CD14-positive monocyte (primary cell): ENCODE measurements around the gene PSMC5. TPM values are rescaled to one million over a fixed set of nuclear protein-coding genes. Genes with fewer than 3 reads are reported as not detected.

Experiments
- DNase-seq, 3 donors: peaks; one replicate each; pipeline ENCODE4 v3.0.0-alpha.2; 2011 to 2022
- H2AFZ ChIP-seq: 2 replicates; pipeline ENCODE4 v1.6.0; 2012; ENCODE audit warnings: mild to moderate bottlenecking, low read depth, low read length, inconsistent platforms; ENCODE audit not compliant: insufficient read depth, poor library complexity, severe bottlenecking
- H3K27ac ChIP-seq, 2 donors: 1 replicate in 1 of 2; 2 replicates in 1 of 2; pipeline ENCODE4 v1.5.1; 2012 to 2013; ENCODE audit warnings: low read length in 2 of 2, control low read depth in 1 of 2, inconsistent platforms in 1 of 2, low read depth in 1 of 2, mild to moderate bottlenecking in 1 of 2
- H3K27me3 ChIP-seq, 2 donors: one replicate each; pipeline versions ENCODE4 v1.6.0 to v1.6.1; 2011 to 2013; ENCODE audit warnings: low read length in 2 of 2; ENCODE audit not compliant: control insufficient read depth in 2 of 2, insufficient read depth in 2 of 2
- H3K36me3 ChIP-seq, 2 donors: replicated peaks in 1 of 2; 1 replicate in 1 of 2; 2 replicates in 1 of 2; pipeline versions ENCODE4 v1.5.1 to v1.6.1; 2012 to 2013; ENCODE audit warnings: low read length in 2 of 2, control low read depth in 1 of 2, inconsistent platforms in 1 of 2, mild to moderate bottlenecking in 1 of 2; ENCODE audit not compliant: insufficient read depth in 2 of 2, control insufficient read depth in 1 of 2
- H3K4me1 ChIP-seq, 2 donors: 1 replicate in 1 of 2; 2 replicates in 1 of 2; pipeline versions ENCODE4 v1.5.1 to v1.6.1; 2012 to 2013; ENCODE audit warnings: low read length in 2 of 2, control low read depth in 1 of 2, inconsistent platforms in 1 of 2, mild to moderate bottlenecking in 1 of 2, moderate library complexity in 1 of 2; ENCODE audit not compliant: insufficient read depth in 2 of 2, control insufficient read depth in 1 of 2
- H3K4me2 ChIP-seq: replicated peaks from 2 replicates; pipeline ENCODE3; 2012; ENCODE audit warnings: low read length, moderate library complexity, mild to moderate bottlenecking; ENCODE audit not compliant: poor library complexity, severe bottlenecking; ENCODE audit errors: extremely low read depth
- H3K4me3 ChIP-seq, 3 experiments: fragments of 200-600 bp in 1 of 3; sonication (generic) in 1 of 3; replicated peaks in 1 of 3; 1 replicate in 2 of 3; 2 replicates in 1 of 3; pipeline ENCODE4 v1.5.1; 2011 to 2013; ENCODE audit warnings: low read length in 3 of 3, mild to moderate bottlenecking in 3 of 3, control low read depth in 2 of 3, low read depth in 2 of 3, inconsistent platforms in 1 of 3, moderate library complexity in 1 of 3
- H3K79me2 ChIP-seq: 2 replicates; pipeline ENCODE4 v1.6.0; 2012; ENCODE audit warnings: mild to moderate bottlenecking, control low read depth, inconsistent platforms, low read length, moderate library complexity; ENCODE audit not compliant: insufficient read depth
- H3K9ac ChIP-seq: 2 replicates; pipeline ENCODE4 v1.6.0; 2017; ENCODE audit warnings: low read length, mild to moderate bottlenecking; ENCODE audit not compliant: insufficient read depth, poor library complexity, severe bottlenecking
- H3K9me3 ChIP-seq, 2 donors: replicated peaks in 1 of 2; 1 replicate in 1 of 2; 2 replicates in 1 of 2; pipeline versions ENCODE4 v1.5.1 to v1.6.1; 2012 to 2013; ENCODE audit warnings: low read length in 2 of 2, control low read depth in 1 of 2; ENCODE audit not compliant: control insufficient read depth in 1 of 2, insufficient read depth in 1 of 2
- H4K20me1 ChIP-seq: 2 replicates; pipeline ENCODE4 v1.6.0; 2012; ENCODE audit warnings: mild to moderate bottlenecking, low read length, control low read depth, moderate library complexity; ENCODE audit not compliant: insufficient read depth
- H3K27ac Mint-ChIP-seq, 7 donors: one replicate each; pipeline ENCODE4 v1.8.0; 2020; ENCODE audit warnings: mild to moderate bottlenecking in 7 of 7, mixed read lengths in 7 of 7, moderate library complexity in 6 of 7, inconsistent platforms in 2 of 7
- H3K27me3 Mint-ChIP-seq, 3 donors: one replicate each; pipeline ENCODE4 v1.8.0; 2021 to 2022; ENCODE audit warnings: low read depth in 3 of 3, mild to moderate bottlenecking in 3 of 3, mixed read lengths in 3 of 3, moderate library complexity in 3 of 3, inconsistent platforms in 1 of 3
- H3K36me3 Mint-ChIP-seq, 2 donors: one replicate each; pipeline ENCODE4 v1.8.0; 2020; ENCODE audit warnings: mixed read lengths in 2 of 2, inconsistent platforms in 1 of 2, mild to moderate bottlenecking in 1 of 2
- H3K4me1 Mint-ChIP-seq: one replicate; pipeline ENCODE4 v1.8.0; 2020; ENCODE audit warnings: mild to moderate bottlenecking, mixed read lengths
- H3K4me3 Mint-ChIP-seq, 2 donors: one replicate each; pipeline ENCODE4 v1.8.0; 2020; ENCODE audit warnings: mild to moderate bottlenecking in 2 of 2, mixed read lengths in 2 of 2, moderate library complexity in 1 of 2
- H3K9me3 Mint-ChIP-seq, 7 donors: one replicate each; pipeline ENCODE4 v1.8.0; 2020 to 2022; ENCODE audit warnings: mixed read lengths in 7 of 7, mild to moderate bottlenecking in 6 of 7, moderate library complexity in 6 of 7, inconsistent platforms in 2 of 7
- CTCF ChIP-seq: fragments of 200-600 bp; IDR thresholded peaks from one replicate; pipeline ENCODE4 v1.8.0; 2022; ENCODE audit warnings: antibody characterized with exemption, mild to moderate bottlenecking
- WGBS: methylation state at CpG from one replicate; pipeline ENCODE4 v1.1.5; 2013; ENCODE audit warnings: missing lambda C conversion rate; ENCODE audit not compliant: insufficient coverage; 5-methylcytosine and 5-hydroxymethylcytosine counted together
- intact Hi-C, 2 donors: fragments of 100-400 bp; cut with micrococcal nuclease; formaldehyde crosslinking; loops; one replicate each; pipeline versions ENCODE4 v1.15.0 to v1.15.1; 2023
- polyA plus RNA-seq, 3 donors: library from polyadenylated mRNA; depleted of rRNA in 1 of 3; unstranded in 2 of 3; stranded (reverse) in 1 of 3; fragments of 300-500 nt in 2 of 3; fragments of >200 nt in 1 of 3; fragmentation: Illumina TruSeq in 2 of 3; gene quantifications; 1 replicate in 2 of 3; 2 replicates in 1 of 3; pipeline ENCODE4 v1.2.3, GENCODE V29; 2012 to 2021

PSMC5 gene
- polyA plus RNA-seq, 3 donors = 82.8 to 97.2 (median 88.3) TPM

- intact Hi-C loops = no loop called here
These were observed 3.0 kb downstream of the PSMC5 start for GRCh38 chr17:63830278-63830677.

GRCh38 chr17:63830904-63831491, 3.8 kb downstream of the PSMC5 start:
- intact Hi-C loops = no loop called here
- H3K27ac ChIP-seq = no peak overlapping the region
- peaks cover 62 to 69% of the 10 kb centered on the region in 2 donors for H3K36me3 Mint-ChIP-seq

More at GRCh38 chr17:63830278-63830677, 3.0 kb downstream of the PSMC5 start:
- Histone ChIP-seq H2AFZ (no peak overlapping the region), H3K27me3 (no peaks in the 10 kb centered on the region), H3K9me3 (no peaks in the 10 kb centered on the region), H3K79me2 (peaks cover 58% of the 10 kb centered on the region), H3K9ac (no peak overlapping the region), H3K4me3 (no peak overlapping the region), H4K20me1 (peaks cover 62% of the 10 kb centered on the region), H3K36me3 (peaks cover 59 to 70% of the 10 kb centered on the region in 2 donors), H3K4me1 (peaks cover 22 to 31% of the 10 kb centered on the region in 2 donors), H3K27ac (no peak overlapping the region), H3K4me2 (no peak overlapping the region)
- DNase-seq = no peak
- Mint-ChIP-seq H3K27me3 (peaks cover 0 to 2% (median 0%) of the 10 kb centered on the region in 3 donors), H3K27ac (peak overlapping the region in 1 of 7 donors; percentile 82), H3K4me3 (no peak overlapping the region), H3K36me3 (peaks cover 62 to 65% of the 10 kb centered on the region in 2 donors), H3K4me1 (peaks cover 40% of the 10 kb centered on the region), H3K9me3 (no peaks in the 10 kb centered on the region)
- WGBS = 100% methylated on average over 2 of the region's 5 CpGs
- TF ChIP-seq CTCF = no peak

More at GRCh38 chr17:63830904-63831491, 3.8 kb downstream of the PSMC5 start:
- Histone ChIP-seq H2AFZ (no peak overlapping the region), H3K9ac (no peak overlapping the region), H3K27me3 (no peaks in the 10 kb centered on the region), H3K79me2 (peaks cover 58% of the 10 kb centered on the region), H3K9me3 (no peaks in the 10 kb centered on the region), H3K4me2 (no peak overlapping the region), H3K4me3 (no peak overlapping the region), H3K36me3 (peaks cover 62 to 71% of the 10 kb centered on the region in 2 donors), H3K4me1 (peaks cover 20 to 28% of the 10 kb centered on the region in 2 donors), H4K20me1 (peaks cover 68% of the 10 kb centered on the region)
- 80% methylated on average over 5 of the region's 15 CpGs for WGBS
- Mint-ChIP-seq H3K9me3 (no peaks in the 10 kb centered on the region), H3K27me3 (peaks cover 0 to 2% (median 0%) of the 10 kb centered on the region in 3 donors), H3K27ac (peak overlapping the region in 3 of 7 donors; percentile 30 to 76 (median 51)), H3K4me3 (no peak overlapping the region), H3K4me1 (peaks cover 40% of the 10 kb centered on the region)
- DNase-seq = no peak
- no peak for TF ChIP-seq CTCF
